GM23338 (cell line): Measurements from ENCODE around the gene LRRC8B. TPM values are rescaled to one million over a fixed set of nuclear protein-coding genes. Genes with fewer than 3 reads are reported as not detected.

Experiments used
- ATAC-seq: fragments of 200-7000 bp; cut with Tn5 transposase; 3 replicates; pipeline ENCODE4 v1.9.1; 2020
- DNase-seq: peaks from one replicate; pipeline ENCODE4 v3.0.0-alpha.2; 2015; ENCODE audit warnings: low spot score
- H2AFZ ChIP-seq: fragments of 200-600 bp; sonication (generic); 2 replicates; pipeline ENCODE4 v1.8.0; 2016; ENCODE audit warnings: antibody characterized with exemption, mild to moderate bottlenecking, moderate library complexity
- H3F3A ChIP-seq: fragments of 200-600 bp; sonication (generic); replicated peaks from 2 replicates; pipeline ENCODE4 v1.8.0; 2017; ENCODE audit warnings: antibody characterized with exemption, mixed run types, low read depth
- H3K27ac ChIP-seq: fragments of 200-600 bp; sonication (generic); 2 replicates; pipeline ENCODE4 v1.6.1; 2016; ENCODE audit warnings: low read depth
- H3K27me3 ChIP-seq: fragments of 200-600 bp; sonication (generic); 2 replicates; pipeline ENCODE4 v1.8.0; 2016; ENCODE audit warnings: mild to moderate bottlenecking, mixed run types, moderate library complexity; ENCODE audit not compliant: insufficient read depth
- H3K36me3 ChIP-seq: fragments of 200-600 bp; sonication (generic); 2 replicates; pipeline ENCODE4 v1.8.0; 2016; ENCODE audit warnings: mild to moderate bottlenecking; ENCODE audit not compliant: insufficient read depth
- H3K4me1 ChIP-seq: fragments of 200-600 bp; sonication (generic); 2 replicates; pipeline ENCODE4 v1.8.0; 2016; ENCODE audit warnings: mild to moderate bottlenecking, moderate library complexity; ENCODE audit not compliant: insufficient read depth
- H3K4me2 ChIP-seq: fragments of 200-600 bp; sonication (generic); 2 replicates; pipeline ENCODE4 v1.7.1; 2017; ENCODE audit warnings: mixed run types
- H3K4me3 ChIP-seq: fragments of 200-600 bp; sonication (generic); 2 replicates; pipeline ENCODE4 v1.6.1; 2016; ENCODE audit warnings: mixed run types
- H3K79me2 ChIP-seq: fragments of 200-600 bp; sonication (generic); replicated peaks from 2 replicates; pipeline ENCODE4 v1.8.0; 2017; ENCODE audit warnings: mild to moderate bottlenecking; ENCODE audit not compliant: insufficient read depth
- H3K9me2 ChIP-seq: fragments of 200-600 bp; sonication (generic); 2 replicates; pipeline ENCODE4 v1.8.0; 2017; ENCODE audit not compliant: insufficient read depth
- H4K20me1 ChIP-seq: fragments of 200-600 bp; sonication (generic); replicated peaks from 2 replicates; pipeline ENCODE4 v1.8.0; 2017; ENCODE audit warnings: mild to moderate bottlenecking; ENCODE audit not compliant: insufficient read depth
- H3K27ac Mint-ChIP-seq: 2 replicates; pipeline ENCODE4 v1.8.0; 2020; ENCODE audit warnings: inconsistent platforms, mild to moderate bottlenecking, moderate library complexity, mixed read lengths
- H3K27me3 Mint-ChIP-seq: 3 replicates; pipeline ENCODE4 v1.8.0; 2022; ENCODE audit warnings: low read depth, mild to moderate bottlenecking, moderate library complexity, mixed read lengths, inconsistent platforms; ENCODE audit not compliant: insufficient read depth, poor library complexity
- H3K36me3 Mint-ChIP-seq: 3 replicates; pipeline ENCODE4 v1.8.0; 2021; ENCODE audit warnings: low read depth, mild to moderate bottlenecking, inconsistent platforms, moderate library complexity, mixed read lengths
- H3K4me1 Mint-ChIP-seq: 3 replicates; pipeline ENCODE4 v1.8.0; 2020; ENCODE audit warnings: mild to moderate bottlenecking, inconsistent platforms, mixed read lengths
- H3K4me3 Mint-ChIP-seq: 3 replicates; pipeline ENCODE4 v1.8.0; 2021; ENCODE audit warnings: moderate library complexity, mild to moderate bottlenecking, inconsistent platforms, mixed read lengths
- H3K9me3 Mint-ChIP-seq: 3 replicates; pipeline ENCODE4 v1.8.0; 2020; ENCODE audit warnings: moderate library complexity, mild to moderate bottlenecking, inconsistent platforms, mixed read lengths
- EZH2 ChIP-seq: fragments of 200-600 bp; sonication (generic); IDR thresholded peaks from one replicate; pipeline ENCODE4 v1.8.0; 2017; ENCODE audit warnings: antibody characterized with exemption, mild to moderate bottlenecking, low read depth; ENCODE audit not compliant: unreplicated experiment
- EZH2phosphoT487 ChIP-seq: fragments of 200-600 bp; sonication (generic); IDR thresholded peaks from one replicate; pipeline ENCODE4 v1.8.1; 2018; ENCODE audit warnings: antibody characterized with exemption; ENCODE audit not compliant: unreplicated experiment
- NANOG ChIP-seq: IDR thresholded peaks from 2 replicates; pipeline ENCODE4 v1.6.1; 2016; ENCODE audit warnings: antibody characterized with exemption, borderline replicate concordance
- STAT1 ChIP-seq: IDR thresholded peaks from one replicate; pipeline ENCODE4 v1.6.1; 2016; ENCODE audit warnings: antibody characterized with exemption; ENCODE audit not compliant: unreplicated experiment
- ZNF331 ChIP-seq: fragments of 250-450 bp; sonication (Bioruptor Pico); IDR thresholded peaks from 2 replicates; pipeline ENCODE4 v1.5.0; 2020; ENCODE audit warnings: low read depth, mild to moderate bottlenecking, moderate library complexity
- polyA plus RNA-seq: library from polyadenylated mRNA; unstranded; fragments of >200 nt; fragmentation: Nextera tagmentation; extraction: Ambion mirVana; gene quantifications from 2 replicates; pipeline ENCODE4 v1.2.1, GENCODE V29; 2016
- total RNA-seq: library from RNA; depleted of rRNA; stranded (reverse); fragments of >200 nt; shearing (Covaris generic); gene quantifications from 2 replicates; pipeline ENCODE4 v1.2.3, GENCODE V29; 2014
- TF ChIP-seq, protein P1 (sequence below): fragments of 250-450 bp; sonication (Bioruptor Pico); IDR thresholded peaks from 2 replicates; pipeline ENCODE4 v1.5.0; 2020; ENCODE audit warnings: mild to moderate bottlenecking, moderate library complexity

Gene LRRC8B
- total and polyA plus RNA-seq, 2 experiments from 2014 or later = 9.0 to 26.5 TPM

DNA sequence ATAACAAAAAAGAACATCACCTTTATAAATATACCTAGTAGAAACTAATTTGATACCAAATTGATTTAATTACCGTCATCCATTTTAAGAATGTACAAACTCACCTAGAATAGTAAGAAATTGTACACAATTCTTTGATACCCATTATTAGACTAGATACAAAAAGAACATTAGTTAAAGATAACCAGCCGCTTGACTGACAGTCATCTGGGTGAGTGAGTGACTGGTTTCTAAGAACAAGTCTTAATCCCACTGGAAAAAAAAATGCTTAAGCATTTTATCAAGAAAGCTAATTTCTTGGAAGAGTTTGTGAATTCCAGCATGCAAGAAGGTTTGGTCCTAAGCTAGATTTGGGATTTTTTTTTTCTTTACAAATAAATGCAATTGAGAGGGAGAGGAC, 10.9 kb downstream of the LRRC8B start:
- no peak overlapping the region for H3K27ac ChIP-seq
- no peaks in the 10 kb centered on the region for H3K27me3 ChIP-seq
- H3K27ac Mint-ChIP-seq = no peak overlapping the region
- H4K20me1 ChIP-seq = peaks cover 19% of the 10 kb centered on the region
- H3K27me3 Mint-ChIP-seq = peaks cover 4% of the 10 kb centered on the region
- ATAC-seq (no peak), DNase-seq (no peak)
- H3K36me3 ChIP-seq = no peaks in the 10 kb centered on the region
- H3K79me2 ChIP-seq = peaks cover 100% of the 10 kb centered on the region
- no peaks in the 10 kb centered on the region for H3K9me2 ChIP-seq
- H3K4me1 Mint-ChIP-seq = peaks cover 27% of the 10 kb centered on the region
- no peaks in the 10 kb centered on the region for H3F3A ChIP-seq
- H2AFZ ChIP-seq = no peak overlapping the region
- H3K4me1 ChIP-seq = peaks cover 11% of the 10 kb centered on the region
- no peak overlapping the region for H3K4me2 ChIP-seq
- no peak for TF ChIP-seq ZNF331 (CRISPR knock-in tag)
- no peak for TF ChIP-seq NANOG
- TF ChIP-seq EZH2 = no peak
- no peak for TF ChIP-seq STAT1
- TF ChIP-seq, protein P1, sequence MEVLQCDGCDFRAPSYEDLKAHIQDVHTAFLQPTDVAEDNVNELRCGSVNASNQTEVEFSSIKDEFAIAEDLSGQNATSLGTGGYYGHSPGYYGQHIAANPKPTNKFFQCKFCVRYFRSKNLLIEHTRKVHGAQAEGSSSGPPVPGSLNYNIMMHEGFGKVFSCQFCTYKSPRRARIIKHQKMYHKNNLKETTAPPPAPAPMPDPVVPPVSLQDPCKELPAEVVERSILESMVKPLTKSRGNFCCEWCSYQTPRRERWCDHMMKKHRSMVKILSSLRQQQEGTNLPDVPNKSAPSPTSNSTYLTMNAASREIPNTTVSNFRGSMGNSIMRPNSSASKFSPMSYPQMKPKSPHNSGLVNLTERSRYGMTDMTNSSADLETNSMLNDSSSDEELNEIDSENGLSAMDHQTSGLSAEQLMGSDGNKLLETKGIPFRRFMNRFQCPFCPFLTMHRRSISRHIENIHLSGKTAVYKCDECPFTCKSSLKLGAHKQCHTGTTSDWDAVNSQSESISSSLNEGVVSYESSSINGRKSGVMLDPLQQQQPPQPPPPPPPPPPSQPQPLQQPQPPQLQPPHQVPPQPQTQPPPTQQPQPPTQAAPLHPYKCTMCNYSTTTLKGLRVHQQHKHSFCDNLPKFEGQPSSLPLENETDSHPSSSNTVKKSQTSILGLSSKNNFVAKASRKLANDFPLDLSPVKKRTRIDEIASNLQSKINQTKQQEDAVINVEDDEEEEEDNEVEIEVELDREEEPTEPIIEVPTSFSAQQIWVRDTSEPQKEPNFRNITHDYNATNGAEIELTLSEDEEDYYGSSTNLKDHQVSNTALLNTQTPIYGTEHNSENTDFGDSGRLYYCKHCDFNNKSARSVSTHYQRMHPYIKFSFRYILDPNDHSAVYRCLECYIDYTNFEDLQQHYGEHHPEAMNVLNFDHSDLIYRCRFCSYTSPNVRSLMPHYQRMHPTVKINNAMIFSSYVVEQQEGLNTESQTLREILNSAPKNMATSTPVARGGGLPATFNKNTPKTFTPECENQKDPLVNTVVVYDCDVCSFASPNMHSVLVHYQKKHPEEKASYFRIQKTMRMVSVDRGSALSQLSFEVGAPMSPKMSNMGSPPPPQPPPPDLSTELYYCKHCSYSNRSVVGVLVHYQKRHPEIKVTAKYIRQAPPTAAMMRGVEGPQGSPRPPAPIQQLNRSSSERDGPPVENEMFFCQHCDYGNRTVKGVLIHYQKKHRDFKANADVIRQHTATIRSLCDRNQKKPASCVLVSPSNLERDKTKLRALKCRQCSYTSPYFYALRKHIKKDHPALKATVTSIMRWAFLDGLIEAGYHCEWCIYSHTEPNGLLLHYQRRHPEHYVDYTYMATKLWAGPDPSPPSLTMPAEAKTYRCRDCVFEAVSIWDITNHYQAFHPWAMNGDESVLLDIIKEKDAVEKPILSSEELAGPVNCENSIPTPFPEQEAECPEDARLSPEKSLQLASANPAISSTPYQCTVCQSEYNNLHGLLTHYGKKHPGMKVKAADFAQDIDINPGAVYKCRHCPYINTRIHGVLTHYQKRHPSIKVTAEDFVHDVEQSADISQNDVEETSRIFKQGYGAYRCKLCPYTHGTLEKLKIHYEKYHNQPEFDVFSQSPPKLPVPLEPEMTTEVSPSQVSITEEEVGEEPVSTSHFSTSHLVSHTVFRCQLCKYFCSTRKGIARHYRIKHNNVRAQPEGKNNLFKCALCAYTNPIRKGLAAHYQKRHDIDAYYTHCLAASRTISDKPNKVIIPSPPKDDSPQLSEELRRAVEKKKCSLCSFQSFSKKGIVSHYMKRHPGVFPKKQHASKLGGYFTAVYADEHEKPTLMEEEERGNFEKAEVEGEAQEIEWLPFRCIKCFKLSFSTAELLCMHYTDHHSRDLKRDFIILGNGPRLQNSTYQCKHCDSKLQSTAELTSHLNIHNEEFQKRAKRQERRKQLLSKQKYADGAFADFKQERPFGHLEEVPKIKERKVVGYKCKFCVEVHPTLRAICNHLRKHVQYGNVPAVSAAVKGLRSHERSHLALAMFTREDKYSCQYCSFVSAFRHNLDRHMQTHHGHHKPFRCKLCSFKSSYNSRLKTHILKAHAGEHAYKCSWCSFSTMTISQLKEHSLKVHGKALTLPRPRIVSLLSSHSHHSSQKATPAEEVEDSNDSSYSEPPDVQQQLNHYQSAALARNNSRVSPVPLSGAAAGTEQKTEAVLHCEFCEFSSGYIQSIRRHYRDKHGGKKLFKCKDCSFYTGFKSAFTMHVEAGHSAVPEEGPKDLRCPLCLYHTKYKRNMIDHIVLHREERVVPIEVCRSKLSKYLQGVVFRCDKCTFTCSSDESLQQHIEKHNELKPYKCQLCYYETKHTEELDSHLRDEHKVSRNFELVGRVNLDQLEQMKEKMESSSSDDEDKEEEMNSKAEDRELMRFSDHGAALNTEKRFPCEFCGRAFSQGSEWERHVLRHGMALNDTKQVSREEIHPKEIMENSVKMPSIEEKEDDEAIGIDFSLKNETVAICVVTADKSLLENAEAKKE (CRISPR knock-in tag) = no peak
- TF ChIP-seq EZH2phosphoT487 = no peak
- H3K9me3 Mint-ChIP-seq = no peaks in the 10 kb centered on the region
- no peak overlapping the region for H3K4me3 ChIP-seq
- peaks cover 9% of the 10 kb centered on the region; the same call in 1 of the 3 replicates for H3K36me3 Mint-ChIP-seq
- H3K4me3 Mint-ChIP-seq = no peak overlapping the region
